NCI-H510A (cell line): ENCODE measurements around the gene ZNF568.
A peak's percentile ranks its signal among the peaks of the same experiment; 100 is the strongest.

Experiments used
- DNase-seq: peaks from one replicate; lab custom pipeline; 2025; lab: John Stamatoyannopoulos, UW

ZNF568 gene

GRCh38 chr19:36999313-36999712 is 83.2 kb downstream of the ZNF568 start:
- DNase-seq = no peak

- DNase-seq = peak; percentile 48
Measured at GRCh38 chr19:37007587-37008220, 91.6 kb downstream of the ZNF568 start.

- DNase-seq = no peak
Measured at GRCh38 chr19:37009871-37010270, 93.7 kb downstream of the ZNF568 start.

GRCh38 chr19:37012093-37012745 is 96.1 kb downstream of the ZNF568 start:
- DNase-seq = no peak

- no peak for DNase-seq
Measured at GRCh38 chr19:37014456-37014855, 98.3 kb downstream of the ZNF568 start.

- no peak for DNase-seq
Measured at GRCh38 chr19:37045140-37045539, 129.0 kb downstream of the ZNF568 start.
